GM19099 (cell line): ENCODE measurements around the gene CEP41.

Experiments used
- POLR2A ChIP-seq: IDR thresholded peaks from 3 replicates; pipeline ENCODE4 v1.6.1; 2011; ENCODE audit warnings: low read depth; ENCODE audit not compliant: insufficient read length; ENCODE audit errors: extremely low read depth

CEP41 gene

GRCh38 chr7:130377178-130377577, 63.6 kb downstream of the CEP41 start:
- TF ChIP-seq POLR2A, result no peak

DNA sequence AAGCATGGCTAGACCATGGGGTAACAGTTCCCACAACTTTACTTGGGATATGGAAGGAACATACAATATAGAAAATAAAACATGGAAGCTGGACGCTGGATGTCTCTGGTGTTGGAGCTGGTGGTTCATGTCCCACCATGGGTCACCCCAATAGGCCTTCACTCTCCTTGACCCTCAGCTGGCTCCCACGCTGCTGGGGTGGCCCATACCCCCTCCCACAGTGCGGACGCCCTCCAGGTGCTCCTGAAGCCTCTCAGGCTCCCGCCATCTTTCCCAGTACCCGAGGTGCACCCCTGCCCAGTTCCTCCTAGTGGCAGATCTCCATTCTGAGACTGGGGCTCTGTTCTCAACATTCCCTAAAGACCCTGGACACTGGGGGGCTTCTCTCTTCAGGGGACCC, 66.3 kb downstream of the CEP41 start:
- no peak for TF ChIP-seq POLR2A

DNA sequence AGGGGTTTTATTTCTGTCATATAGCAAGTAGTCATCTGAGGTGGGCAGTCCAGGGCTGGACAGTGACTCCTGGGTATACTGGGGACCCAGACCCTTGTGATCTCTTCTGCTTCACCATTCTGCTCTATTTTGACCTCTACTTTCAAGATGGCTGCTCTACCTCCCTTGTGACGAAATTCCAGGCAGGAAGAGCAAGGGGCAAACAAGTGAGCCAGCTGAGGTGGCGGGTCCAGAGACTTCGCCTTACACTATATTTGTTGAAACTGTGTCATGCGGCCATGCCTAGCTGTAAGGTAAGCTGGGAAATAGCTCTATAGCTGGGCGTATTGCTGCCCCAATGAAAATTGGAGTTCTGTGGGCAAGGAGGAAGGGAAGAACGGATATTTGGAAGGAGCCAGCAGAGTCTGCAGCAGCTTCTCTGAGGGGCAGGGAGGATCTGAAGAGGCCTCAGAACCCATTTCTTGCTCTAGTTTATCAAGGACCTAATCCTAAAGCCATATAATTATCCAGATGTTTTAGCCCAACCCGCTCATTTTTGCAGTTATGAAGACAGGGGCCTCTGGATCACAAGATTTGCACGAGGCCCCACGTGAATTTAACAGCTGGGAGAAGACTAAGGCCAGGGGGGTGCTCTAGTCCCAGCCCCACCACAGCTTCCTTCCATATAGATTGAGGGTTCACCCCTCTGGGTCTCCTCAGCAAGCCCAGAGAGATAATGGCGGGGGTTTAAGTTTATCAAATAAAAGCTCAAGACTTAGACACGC, 68.2 kb downstream of the CEP41 start:
- TF ChIP-seq POLR2A, result no peak

- no peak for TF ChIP-seq POLR2A
Measured at GRCh38 chr7:130371046-130371445, 69.8 kb downstream of the CEP41 start.

- no peak for TF ChIP-seq POLR2A
Measured at GRCh38 chr7:130369831-130370550, 70.8 kb downstream of the CEP41 start.

- TF ChIP-seq POLR2A, result no peak
Measured at GRCh38 chr7:130369110-130369711, 71.6 kb downstream of the CEP41 start.

- no peak for TF ChIP-seq POLR2A
Measured at GRCh38 chr7:130367836-130368746, 72.7 kb downstream of the CEP41 start.

GRCh38 chr7:130367088-130367755, 73.6 kb downstream of the CEP41 start:
- no peak for TF ChIP-seq POLR2A

DNA sequence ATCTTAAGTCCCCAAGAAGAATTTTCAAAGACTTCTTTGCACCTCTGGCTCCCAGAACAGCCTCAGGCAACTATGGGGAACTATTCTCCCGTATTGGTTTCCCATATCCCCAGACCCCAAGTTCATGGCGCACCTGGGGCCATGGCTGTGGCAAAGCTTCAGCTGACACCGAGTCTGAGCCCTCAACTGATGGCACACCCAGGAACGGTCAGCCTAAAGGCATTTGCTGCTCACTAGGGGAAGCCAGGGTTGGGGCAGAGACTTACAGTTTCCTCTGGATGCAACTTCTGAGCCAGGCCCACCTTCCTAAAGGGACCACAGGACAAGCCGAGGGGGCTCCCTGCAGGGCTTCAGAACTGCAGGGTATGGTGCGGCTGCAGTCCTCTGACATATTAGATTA, 74.3 kb downstream of the CEP41 start:
- no peak for TF ChIP-seq POLR2A

DNA sequence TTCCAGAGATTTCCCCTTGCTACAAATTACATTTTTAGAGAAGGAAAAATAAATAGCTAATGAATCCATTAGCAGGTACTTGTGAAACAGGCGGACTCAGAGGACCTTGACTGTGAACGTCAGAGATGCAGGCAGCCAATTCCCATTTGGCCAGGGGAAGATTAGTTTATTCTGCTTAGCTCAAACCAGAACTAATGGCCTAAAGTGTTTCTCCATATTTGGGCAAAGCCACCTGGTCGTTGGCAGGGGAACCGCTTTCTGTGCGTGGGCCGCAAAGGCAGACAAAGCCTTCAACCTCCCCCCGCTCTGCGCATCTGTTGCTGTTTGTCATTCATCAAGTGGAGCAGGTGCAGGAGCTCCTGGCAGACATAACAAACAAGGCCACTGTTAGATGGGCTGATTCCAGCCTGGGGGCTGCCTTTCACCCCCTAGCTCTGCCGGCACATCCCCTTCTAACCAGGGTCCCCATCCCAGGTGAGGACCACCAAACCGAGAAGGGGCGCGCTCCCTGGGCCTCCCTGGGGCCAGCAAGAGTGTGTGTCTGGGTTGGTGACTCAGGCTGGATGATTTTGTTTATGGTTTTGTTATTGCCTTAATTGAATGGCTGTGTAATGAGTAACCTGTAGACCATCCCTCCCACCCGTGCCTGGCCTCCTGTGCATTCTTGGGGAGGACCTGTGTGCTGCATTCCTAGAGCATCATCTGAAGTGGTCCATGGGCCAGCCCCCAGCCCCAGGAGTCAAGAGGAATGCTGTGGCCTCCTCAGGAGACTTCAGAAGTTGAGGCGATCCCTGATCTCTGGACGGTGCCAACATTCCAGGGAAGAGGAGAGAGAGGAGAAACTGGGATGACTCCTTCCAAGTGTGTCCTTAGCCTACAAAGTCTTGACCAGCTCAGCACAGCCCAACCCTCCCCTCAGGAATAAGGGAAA, 75.0 kb downstream of the CEP41 start:
- no peak for TF ChIP-seq POLR2A

DNA sequence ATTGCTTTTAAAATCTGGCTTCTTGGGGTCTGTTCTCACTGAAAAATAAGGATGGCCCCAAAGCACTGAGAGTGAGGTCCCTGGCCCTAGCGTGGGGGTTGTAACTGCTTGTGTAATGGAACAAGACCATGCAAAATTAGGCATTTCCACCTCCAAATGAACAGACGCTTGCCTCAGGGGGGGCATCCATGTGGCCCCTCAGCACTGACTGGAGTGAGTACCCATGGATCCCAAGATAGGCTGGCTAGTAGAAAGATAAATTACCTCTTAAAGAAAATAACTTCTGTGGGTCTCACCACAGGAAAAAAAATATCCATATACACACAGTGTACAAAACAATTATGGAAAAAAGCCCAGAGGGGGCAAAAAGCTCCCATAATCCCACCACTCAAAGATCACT, 75.7 kb downstream of the CEP41 start:
- no peak for TF ChIP-seq POLR2A

GRCh38 chr7:130364451-130364850, 76.4 kb downstream of the CEP41 start:
- TF ChIP-seq POLR2A, result no peak
